Smooth muscle cell of the brain vasculature (primary cell): ENCODE measurements around the gene MAPKAPK3.
A peak's percentile ranks its signal among the peaks of the same experiment; 100 is the strongest.

Experiments used
- DNase-seq: peaks from one replicate; pipeline ENCODE4 v3.0.0-alpha.2; 2012; ENCODE audit warnings: low read depth, low spot score

The MAPKAPK3 gene

DNA sequence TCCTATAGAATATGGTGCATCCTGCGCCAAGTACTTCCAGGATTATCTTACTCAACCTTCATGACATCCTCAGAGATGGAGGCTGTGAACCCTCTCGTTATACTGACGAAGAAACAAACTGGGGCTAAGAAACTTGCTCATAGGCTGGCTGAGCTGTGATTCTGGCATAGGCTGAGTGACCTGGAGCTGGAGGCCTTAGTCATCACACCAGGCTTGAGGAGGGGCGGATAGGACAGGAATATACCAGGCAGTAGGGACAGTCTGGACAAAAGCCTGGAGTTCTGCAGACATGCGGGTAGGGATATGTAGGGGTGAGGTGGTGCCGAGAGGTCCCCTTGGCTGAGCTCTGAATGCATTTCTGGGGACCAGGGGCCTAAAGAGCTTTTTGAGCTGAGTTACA, 29.6 kb upstream of the MAPKAPK3 start:
- no peak for DNase-seq

DNA sequence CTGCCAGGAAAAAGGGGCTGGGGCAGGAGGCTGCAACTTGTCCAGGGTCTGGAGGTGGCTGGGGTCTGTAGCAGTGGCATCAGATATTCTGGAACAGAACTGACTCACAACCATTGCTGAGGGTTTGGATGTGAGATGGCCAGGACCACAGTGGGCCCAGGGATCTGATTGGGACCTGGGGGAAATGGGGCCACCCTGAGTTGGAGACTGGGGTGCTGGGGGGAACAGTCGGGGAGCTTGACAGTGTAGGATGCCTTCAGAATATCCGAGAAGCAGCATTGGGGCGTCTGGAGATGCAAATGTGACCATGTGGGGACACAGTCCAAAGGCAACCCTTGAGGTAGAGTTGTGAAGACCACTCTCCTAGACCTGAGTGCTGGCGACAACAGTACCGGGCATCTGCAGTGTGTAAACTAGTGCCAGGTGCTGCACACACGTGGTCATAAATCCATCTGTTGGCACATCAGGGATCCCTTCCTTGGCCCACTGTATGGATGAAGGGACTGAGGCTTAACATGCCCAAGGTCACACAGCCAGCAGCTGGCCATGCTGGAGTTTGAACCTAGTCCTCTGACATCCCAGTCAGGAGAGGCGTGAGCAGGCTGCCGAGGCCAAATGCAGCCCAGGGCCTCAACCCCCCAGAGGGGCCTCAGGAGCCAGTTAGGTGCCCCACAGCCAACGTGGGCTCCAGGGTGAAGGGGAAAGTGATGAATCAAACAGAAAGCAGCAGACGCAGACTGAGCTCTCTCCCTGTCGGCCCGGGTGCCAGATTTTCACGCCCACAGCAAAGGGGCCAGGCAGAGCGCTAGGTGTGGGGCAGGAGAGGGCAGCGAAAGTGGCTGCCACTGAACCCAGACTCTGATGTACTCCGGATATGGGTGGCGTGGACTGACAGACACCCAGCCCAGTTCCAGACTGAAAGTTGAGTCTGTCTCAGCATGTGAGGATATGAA, 28.9 kb upstream of the MAPKAPK3 start:
- DNase-seq = no peak

DNA sequence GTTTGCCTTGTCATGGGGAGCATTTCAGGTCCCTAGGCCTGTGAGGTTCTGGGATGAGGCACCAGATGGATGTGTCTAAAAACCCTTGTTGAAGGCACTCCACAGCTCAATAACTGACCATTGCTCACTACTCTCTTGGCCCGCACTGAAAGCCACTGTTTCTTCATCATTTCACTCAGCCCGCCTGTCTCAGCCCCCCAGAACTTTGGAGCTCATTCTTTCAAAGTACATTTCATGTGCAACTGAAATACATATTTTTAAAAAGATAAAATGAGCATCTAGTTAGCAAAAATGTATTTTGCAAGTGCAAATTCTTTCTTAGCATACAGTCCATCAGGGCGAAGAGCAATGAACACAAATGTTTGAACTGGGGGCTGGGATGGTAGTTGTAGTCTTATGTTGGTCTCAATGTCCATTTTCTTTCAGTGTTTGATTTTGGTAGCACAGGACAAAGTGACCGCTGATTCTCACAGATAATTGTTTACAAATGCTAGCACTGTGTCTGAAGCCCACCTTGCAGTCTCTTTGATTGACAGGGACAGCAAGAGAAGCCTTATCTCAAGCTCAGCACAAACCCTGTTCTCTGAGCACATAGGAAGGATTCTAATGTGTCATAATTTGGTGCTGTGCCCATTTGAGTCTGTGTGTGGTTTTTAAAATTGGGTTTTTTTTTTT, 28.1 kb upstream of the MAPKAPK3 start:
- no peak for DNase-seq

DNA sequence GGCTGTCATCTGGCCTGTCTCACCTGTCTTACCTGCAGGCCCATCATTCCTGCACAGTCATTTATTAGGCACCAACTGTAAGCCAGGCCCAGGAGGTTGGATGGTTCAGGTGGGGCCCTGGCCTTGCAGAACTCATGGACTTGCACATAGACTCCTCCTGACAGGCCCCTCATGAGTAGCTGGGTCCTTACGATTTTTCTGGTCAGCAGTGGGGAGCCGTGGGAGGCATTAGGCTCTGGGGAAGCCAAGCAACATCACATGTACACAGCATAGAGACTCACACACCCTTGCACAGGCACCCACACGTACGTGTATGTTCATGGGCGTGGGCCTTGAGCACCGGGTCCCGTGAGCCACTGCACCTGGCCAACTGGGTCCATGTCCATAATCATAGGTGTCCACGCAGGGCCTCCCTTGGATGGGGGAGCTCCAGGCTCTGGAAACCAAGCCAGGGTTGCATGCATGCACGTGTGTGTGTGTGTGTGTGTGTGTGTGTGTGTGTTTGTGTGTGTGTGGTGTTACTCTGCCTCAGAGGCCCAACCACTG, 25.7 kb upstream of the MAPKAPK3 start:
- no peak for DNase-seq

DNA sequence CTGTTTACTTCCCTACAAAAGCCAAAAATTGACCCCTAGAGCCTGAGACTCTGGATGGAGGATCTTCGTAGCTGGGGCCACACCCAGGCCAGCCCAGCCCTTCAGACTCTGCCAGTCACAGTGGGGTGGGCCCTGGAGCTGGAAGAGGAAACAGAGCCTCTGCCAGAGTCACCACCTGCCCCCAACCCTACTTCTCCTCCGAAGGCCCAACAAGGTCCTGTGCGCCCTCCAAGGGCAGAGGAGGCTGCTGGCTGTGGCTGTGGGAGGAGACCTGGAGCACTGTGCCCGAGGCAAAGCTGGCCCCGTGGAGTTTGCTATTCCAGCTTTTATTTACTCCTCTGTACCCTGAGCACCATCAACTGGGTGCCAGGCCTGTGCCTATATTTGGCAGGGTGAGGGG, 24.4 kb upstream of the MAPKAPK3 start:
- DNase-seq = no peak

DNA sequence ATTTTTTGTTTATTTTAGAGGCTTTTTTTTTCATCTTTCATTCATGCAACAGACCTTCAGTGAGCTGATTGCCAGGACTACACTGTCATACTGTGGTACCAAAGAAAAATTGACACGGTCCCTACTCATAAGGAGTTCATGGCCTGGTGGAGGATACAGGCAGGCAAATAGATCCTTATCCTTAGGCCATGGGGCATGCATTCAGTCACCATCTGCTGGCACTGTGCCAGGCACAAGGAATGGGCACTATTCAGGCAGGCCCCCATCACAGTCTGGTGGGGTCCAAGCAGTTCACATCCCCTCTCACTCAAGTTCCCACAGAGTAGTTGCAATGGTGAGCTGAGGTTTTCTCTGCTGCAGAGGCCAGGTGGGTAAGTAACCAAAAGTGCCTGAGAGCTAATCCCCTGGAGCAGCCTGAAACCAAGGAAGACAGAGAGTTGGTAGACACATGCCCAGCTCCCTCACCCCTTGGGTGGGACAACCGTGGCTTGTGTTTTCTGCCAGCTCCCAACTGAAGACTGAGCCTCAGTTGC, 22.6 kb upstream of the MAPKAPK3 start:
- DNase-seq = no peak

DNA sequence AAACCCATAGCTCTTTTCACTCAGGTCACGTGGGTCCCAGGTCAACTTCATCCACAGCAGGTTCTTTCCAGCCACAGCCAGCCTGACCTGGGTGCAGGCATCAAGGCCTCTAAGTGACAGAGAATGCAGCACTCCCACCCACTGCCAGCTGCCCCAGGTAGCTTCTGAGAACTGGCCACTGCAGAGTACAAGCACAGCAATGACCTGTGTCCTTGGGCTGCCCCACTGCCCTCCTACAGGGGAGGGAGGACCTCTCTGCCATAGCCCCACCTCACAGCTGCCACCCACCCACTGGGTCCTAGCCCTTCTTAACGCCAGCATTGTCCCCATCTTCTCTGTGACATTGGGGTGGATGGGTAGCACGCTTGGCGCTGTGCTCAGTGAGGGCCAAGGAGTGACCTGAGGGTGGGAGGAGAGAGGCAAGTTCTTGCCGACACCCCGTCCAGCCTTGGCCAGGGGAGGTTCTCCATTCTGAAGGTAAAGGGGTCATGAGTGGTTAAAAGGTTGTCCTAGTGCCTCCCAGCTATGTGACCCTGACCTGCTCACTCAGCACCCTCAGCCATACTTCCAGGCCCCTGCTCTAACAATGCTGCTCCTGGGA, 17.7 kb upstream of the MAPKAPK3 start:
- no peak for DNase-seq

DNA sequence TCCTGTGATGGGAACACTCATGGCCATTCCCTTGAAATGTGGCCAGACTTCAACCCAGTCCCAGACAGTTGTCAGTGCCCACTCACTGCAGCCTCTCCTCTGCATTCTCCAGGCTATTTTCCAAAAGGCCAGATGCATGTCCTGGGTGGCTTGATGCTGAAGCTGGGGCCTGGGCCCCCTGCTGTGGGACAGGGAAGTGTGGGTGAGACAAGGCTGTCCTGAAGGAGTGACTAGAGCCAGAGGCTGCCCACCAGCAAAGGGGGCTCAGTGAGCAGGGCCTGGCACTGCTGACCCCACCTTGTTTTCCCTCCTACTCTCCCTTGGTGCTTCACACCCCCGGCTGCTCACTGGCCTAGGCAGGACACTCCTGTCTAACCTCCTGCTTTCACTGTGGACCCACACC, 17.2 kb upstream of the MAPKAPK3 start:
- DNase-seq = no peak

DNA sequence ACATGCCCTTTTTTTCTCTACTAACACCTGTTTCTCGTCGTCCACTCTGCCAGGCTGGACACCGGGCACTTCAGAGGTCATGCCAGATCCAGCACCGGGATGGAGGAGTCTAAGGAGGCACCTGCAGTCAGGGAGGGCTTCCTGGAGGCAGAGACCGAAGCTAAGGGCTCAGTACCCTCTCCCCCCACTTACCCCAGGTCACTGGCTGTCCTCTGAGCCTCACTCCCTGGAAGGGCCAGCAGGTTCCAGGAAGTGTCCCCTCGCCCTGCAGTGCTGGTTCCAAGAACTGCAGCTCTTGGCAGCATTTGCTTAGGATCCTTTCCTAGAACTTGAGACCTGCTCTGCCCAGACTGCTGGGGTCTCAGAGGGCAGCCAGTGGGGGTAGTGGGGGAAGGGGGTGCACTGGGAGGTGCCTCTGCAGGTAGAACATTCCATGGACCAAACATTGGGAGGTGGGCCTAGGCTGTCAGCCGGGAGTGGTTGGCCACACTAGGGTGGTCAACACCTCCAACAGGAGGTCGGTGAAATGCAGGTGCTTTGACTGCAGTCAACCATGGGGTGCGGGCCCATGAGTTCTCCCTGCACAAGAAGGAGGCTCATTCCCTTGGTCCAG, 16.7 kb upstream of the MAPKAPK3 start:
- DNase-seq = no peak

DNA sequence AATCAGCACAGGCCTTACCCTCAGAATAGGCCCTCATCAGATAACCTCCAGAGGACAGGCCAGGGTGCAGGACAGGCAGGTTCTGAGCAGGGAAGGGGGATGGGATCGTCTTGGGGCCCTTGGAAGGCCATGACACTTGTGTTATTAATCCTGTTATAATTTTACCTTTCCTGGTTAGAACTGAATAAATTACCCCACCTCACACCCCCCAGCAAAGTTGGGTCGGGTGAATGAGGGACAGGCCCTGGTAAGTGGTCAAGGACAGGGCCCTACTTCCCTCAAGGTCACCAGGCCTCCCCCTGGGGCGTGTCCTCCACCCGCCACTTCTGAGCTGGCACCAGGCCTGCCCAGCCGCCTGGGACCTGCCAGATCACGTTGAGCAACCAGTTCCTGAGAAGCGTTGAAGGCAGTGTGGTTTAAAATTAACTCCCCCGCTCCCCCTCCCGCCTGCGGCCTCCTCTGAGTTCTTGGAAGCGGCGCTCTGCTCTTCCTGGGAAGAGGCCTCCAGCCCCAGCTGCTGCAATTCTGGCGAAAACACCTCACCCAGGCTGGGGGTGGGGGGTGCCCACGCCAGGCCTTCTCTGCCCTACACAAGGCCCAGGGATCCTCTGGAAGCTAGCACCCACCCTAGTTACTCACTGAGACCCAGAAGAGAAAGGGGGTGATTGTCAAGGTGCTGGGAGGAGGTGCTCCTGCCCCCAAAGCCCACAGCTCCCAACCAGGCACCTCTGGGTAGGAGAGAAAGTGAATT, 15.9 kb upstream of the MAPKAPK3 start:
- peak; percentile 83 for DNase-seq

DNA sequence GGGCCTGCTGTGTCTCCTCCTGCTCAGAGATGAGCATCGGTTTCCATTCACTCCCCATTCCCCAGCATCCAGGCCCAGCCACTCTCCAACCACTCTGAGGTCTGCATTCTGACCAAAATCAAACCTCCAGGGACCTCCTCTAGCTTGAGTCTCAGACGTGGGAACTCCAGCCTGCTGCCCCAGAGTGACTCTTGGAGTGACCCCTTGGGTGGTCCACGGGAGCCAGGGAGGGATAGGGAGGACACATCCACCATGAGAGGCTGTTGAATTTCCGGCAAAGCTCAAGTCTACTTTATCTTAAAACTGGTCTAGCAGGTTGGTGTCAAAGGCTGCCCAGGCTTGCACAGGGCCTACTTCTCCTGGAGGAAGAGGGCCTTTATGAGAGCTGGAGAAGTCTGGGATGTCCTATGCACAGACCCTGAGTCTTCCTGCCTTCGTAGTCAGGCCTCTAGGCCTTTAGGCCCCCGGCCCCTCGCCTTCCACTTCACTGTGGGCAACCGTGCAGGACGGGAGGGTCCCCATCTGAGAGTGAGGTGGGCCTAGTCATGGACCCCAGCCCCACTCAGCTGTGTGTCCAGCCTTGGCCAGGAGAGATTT, 14.3 kb upstream of the MAPKAPK3 start:
- no peak for DNase-seq

DNA sequence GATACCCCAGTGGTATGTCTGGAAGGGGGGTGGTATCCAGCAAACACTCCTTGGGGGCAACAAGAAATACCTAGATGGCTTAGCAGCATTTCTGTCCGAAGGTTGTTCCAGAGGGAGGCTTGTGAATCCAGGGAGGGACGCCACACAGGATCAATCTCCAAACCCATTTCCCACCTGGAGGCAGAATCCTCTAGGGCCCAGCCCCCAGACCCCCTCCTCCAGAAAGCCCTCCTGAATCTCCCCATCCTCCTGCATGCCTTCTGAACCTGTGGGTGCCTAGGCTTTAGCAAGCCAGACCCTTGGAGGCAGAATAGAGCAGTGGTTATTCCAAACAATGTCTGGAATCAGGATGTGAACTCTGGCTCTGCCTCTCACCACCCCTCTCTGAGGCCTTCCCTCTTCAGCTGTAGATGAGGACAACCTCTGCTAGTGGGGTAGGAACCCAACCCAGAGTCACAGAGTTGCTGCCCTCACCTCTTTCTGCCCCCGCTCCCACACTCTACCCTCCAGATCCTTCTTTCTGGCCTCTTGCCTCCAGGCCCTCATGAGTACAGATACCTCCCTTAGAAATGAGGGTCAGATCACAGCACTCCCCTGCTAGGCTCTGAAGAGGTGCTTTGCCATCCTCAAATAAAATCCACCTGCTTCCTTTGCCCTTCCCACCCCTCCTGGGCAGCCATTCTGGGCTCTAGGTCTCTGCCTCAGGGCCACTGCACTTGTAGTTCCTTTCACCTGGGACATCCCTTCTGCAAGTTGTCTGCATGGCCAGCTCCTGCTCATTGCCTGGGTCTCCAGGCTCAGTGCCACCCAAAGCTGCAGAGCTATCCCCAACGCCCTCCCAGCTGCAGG, 13.5 kb upstream of the MAPKAPK3 start:
- no peak for DNase-seq

DNA sequence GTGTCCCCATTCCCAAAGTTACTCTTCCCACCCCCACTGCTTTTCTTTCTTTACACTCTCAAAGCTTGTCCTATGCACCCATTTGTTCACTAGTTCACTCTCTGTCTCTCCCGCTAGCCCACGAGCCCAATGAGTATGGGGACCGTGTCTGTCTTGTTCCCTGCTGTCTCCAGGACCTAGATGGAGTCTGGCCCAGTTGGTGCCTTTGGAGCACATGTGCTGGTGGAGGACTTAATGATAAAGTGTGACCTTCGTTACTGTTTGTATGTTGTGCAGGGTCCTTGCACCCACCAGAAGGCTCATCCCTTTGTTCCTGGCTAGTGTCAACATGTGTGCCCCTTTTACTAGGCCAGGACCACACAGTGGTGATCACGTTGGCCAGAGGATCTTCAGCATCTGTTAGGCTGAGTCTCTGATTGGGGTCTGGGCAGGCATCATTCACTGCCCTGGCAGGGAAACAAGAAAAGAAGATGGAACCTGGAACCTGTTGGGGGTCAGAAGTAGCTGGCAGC, 12.8 kb upstream of the MAPKAPK3 start:
- no peak for DNase-seq

DNA sequence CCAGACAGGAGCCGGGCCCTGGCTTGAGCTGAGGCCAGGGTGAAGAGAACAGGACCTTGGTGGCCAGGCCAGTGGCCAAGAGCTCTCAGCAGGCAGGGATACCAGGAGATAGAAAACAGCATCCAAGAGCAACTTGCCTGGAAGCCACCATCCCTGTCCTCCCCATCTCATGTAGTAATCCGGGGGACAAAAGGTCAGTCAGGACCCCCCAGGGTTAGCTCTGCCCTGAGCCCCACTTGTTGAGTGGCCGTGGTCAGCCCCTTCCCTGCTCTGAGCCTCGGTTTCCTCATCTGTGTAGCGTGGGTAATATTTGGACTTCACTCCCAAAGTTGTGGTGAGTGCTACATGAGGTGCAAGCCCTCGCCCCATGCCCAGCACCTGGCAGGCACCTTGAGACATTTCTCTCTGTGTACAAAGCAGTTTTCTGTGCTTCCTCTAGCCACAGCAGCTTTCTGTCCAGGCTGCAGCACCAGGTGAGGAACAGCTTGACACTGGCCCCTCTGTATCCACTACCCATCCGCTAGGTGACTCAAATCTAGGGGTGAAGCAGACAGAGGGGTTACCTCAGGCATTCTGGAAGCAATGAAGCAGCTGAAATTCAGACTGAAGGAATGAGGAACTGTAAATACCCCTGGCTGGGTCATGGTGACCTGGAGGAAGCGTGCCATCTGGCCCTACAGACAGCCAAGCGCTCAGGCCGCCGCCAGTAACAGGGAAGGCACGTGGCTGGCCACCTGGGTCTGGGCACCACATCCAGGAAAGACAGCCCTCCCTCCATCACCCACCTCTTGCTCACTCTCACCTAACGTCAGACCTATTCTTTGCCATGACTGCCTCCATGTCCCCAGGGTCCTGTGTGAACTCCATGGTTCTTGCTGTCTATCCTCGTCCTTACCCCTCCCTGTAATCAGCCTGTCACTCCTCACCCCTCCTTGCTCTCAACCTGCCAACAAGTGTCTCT, 12.0 kb upstream of the MAPKAPK3 start:
- DNase-seq = no peak

DNA sequence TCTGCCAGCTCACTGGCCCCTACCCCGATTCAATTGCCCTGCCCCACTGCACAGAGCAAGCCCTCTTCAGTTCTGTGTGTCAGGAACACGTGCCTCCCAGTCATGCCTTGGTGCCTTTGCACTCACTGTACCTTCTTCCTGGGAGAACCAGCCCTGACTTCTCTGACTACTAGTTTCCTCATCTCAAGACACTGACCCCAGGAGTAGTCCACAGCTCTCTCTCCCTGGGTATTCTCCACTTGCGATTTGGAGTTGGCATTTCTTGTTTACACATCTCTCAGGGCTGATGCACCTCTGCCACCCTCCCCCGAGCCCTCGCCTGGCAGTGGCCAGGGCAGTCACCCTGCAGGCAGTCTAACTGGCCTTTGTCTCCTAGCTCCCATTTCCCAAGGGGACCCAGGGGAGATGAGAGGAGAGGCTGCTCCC, 11.0 kb upstream of the MAPKAPK3 start:
- no peak for DNase-seq

DNA sequence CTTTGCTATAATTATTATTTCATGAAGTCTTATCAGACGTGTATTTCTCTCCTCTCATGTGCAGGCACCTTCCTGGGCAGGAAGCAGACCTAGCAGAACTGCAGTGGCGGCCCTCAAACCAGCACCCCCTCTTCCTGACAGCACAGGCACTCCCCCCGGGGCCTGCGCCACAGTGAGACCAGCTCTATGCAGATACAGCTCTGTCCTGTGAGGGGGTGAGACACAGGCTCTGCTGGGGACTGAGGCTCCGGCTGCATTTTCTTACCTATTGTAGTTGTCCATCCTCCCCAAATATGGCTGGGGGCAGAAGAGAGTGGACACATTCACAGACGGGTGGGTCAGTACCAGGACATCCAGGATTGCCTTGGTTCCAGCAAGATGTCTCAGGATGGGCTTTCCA, 10.4 kb upstream of the MAPKAPK3 start:
- DNase-seq = no peak

DNA sequence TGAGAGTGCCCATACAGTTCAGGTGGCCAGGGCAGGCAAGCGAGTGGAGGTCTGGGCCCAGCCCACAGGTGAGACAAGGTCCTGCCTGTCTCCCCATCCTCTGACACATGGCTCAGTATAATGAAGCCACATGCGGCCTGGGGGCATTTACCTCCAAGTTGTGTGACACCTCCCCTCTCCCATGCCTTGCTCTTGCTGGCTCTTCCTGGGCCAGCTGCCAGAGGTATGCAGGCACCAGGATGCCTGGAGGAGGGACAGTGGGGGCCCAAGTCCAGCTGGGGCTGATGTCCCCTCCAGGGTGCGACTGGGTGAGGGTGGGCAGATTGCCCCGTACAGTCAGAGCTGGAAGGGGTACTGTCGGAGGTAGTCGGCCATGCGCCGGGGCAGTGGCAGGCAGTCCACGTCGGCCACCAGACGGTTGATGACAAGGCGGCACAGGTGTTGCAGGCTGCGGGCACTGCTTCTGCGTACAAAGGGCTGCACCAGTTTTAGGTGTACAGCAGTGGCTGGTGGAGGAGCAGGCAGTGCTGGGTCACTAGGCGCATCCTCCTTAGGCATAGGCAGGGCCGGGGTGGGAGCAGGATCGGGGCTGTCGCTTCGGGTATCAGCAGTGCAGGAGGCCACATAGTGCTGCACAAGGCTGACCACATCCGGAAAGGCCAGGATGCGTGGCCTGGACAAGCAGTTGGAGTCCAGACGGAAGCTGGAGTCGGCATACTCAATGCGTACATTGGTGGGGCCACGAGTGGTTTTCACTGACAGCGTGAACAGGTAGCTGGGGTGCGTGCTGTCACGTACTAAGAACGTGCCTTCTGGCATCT, 9.5 kb upstream of the MAPKAPK3 start:
- no peak for DNase-seq
